SK-N-SH (cell line): ENCODE results near the gene FKRP. TPM values are rescaled to one million over a fixed set of nuclear protein-coding genes. Genes with fewer than 3 reads are reported as not detected.

Experiments
- CTCF ChIA-PET: fragments of 300-600, 350-600 bp; formaldehyde crosslinking; extraction: SDS; loops from one replicate; lab custom pipeline; 2021; lab: Yijun Ruan, JAX
- POLR2A ChIA-PET: fragments of 350-600 bp; sonication (Branson Sonifier 250); formaldehyde crosslinking; extraction: SDS; loops from one replicate; lab custom pipeline; 2020; ENCODE audit warnings: antibody characterized with exemption, inconsistent platforms; lab: Yijun Ruan, JAX
- DNase-seq: peaks from one replicate; pipeline ENCODE4 v3.0.0; 2012
- H2AFZ ChIP-seq: fragments of 200-600 bp; sonication (generic); 2 replicates; pipeline ENCODE4 v1.8.1; 2016; ENCODE audit warnings: antibody characterized with exemption, mild to moderate bottlenecking, low read depth
- H3F3A ChIP-seq: fragments of 200-600 bp; sonication (generic); replicated peaks from 2 replicates; pipeline ENCODE3; 2016; ENCODE audit warnings: antibody characterized with exemption, mild to moderate bottlenecking; ENCODE audit not compliant: insufficient read depth
- H3K27ac ChIP-seq, 2 experiments: fragments of 200-500 bp in 1 of 2; fragments of 200-600 bp in 1 of 2; sonication (Bioruptor generic) in 1 of 2; sonication (generic), shearing (Covaris generic) in 1 of 2; 2 replicates each; pipeline versions ENCODE4 v1.5.1 to v1.6.1; 2014 to 2016; ENCODE audit warnings: low read depth in 2 of 2, inconsistent platforms in 1 of 2, low read length in 1 of 2, mild to moderate bottlenecking in 1 of 2, mixed read lengths in 1 of 2
- H3K27me3 ChIP-seq: fragments of 200-600 bp; sonication (generic), shearing (Covaris generic); 2 replicates; pipeline ENCODE4 v1.6.1; 2016; ENCODE audit warnings: mixed run types; ENCODE audit not compliant: insufficient read depth
- H3K36me3 ChIP-seq, 2 experiments: fragments of 200-500 bp in 1 of 2; fragments of 200-600 bp in 1 of 2; sonication (Bioruptor generic) in 1 of 2; sonication (generic) in 1 of 2; replicated peaks in 1 of 2; 2 replicates each; pipeline versions ENCODE3 to v1.5.1; 2014 to 2016; ENCODE audit warnings: low read length in 1 of 2, mild to moderate bottlenecking in 1 of 2; ENCODE audit not compliant: insufficient read depth in 2 of 2, control insufficient read depth in 1 of 2
- H3K4me1 ChIP-seq, 2 experiments: fragments of 200-500 bp in 1 of 2; fragments of 200-600 bp in 1 of 2; sonication (Bioruptor generic) in 1 of 2; sonication (generic), shearing (Covaris generic) in 1 of 2; 2 replicates each; pipeline versions ENCODE4 v1.5.1 to v1.6.1; 2014 to 2016; ENCODE audit warnings: low read depth in 1 of 2, low read length in 1 of 2, mixed run types in 1 of 2; ENCODE audit not compliant: insufficient read depth in 2 of 2, control insufficient read depth in 1 of 2
- H3K4me2 ChIP-seq: fragments of 200-600 bp; sonication (generic), shearing (Covaris generic); 2 replicates; pipeline ENCODE4 v1.6.1; 2017; ENCODE audit warnings: mixed run types
- H3K4me3 ChIP-seq, 2 experiments: fragments of 200-500 bp in 1 of 2; fragments of 200-600 bp in 1 of 2; sonication (Bioruptor generic) in 1 of 2; sonication (generic), shearing (Covaris generic) in 1 of 2; 2 replicates each; pipeline versions ENCODE4 v1.5.1 to v1.8.1; 2014 to 2016; ENCODE audit warnings: low read depth in 2 of 2, inconsistent platforms in 1 of 2, low read length in 1 of 2, mild to moderate bottlenecking in 1 of 2, mixed read lengths in 1 of 2, moderate library complexity in 1 of 2
- H3K79me2 ChIP-seq: fragments of 200-600 bp; sonication (generic); 2 replicates; pipeline ENCODE4 v1.8.1; 2017; ENCODE audit warnings: mild to moderate bottlenecking; ENCODE audit not compliant: insufficient read depth
- H3K9ac ChIP-seq: fragments of 200-600 bp; sonication (generic); 2 replicates; pipeline ENCODE4 v1.6.1; 2017; ENCODE audit warnings: mixed run types
- H3K9me2 ChIP-seq: fragments of 200-600 bp; sonication (generic); 2 replicates; pipeline ENCODE4 v1.6.1; 2017; ENCODE audit warnings: mixed run types
- H3K9me3 ChIP-seq: fragments of 200-600 bp; sonication (generic); 2 replicates; pipeline ENCODE4 v1.6.1; 2017; ENCODE audit warnings: mixed run types, mild to moderate bottlenecking, moderate library complexity
- H4K20me1 ChIP-seq: fragments of 200-600 bp; sonication (generic); 2 replicates; pipeline ENCODE4 v1.6.1; 2017; ENCODE audit warnings: mild to moderate bottlenecking, mixed run types; ENCODE audit not compliant: insufficient read depth
- ELF1 ChIP-seq: IDR thresholded peaks from 2 replicates; pipeline ENCODE4 v1.4.0; 2012
- EP300 ChIP-seq, 2 experiments: IDR thresholded peaks; 2 replicates each; pipeline versions ENCODE4 v1.4.0 to v1.6.1; 2012; ENCODE audit warnings: borderline replicate concordance in 1 of 2, low read depth in 1 of 2, low read length in 1 of 2
- EZH2phosphoT487 ChIP-seq: fragments of 200-600 bp; sonication (generic); IDR thresholded peaks from 2 replicates; pipeline ENCODE4 v1.6.1; 2017; ENCODE audit warnings: low read depth, mixed run types, mild to moderate bottlenecking, antibody characterized with exemption, moderate library complexity, borderline replicate concordance
- FOSL2 ChIP-seq: IDR thresholded peaks from 2 replicates; pipeline ENCODE4 v1.4.0; 2012; ENCODE audit warnings: low read depth, mild to moderate bottlenecking, moderate library complexity, borderline replicate concordance
- GABPA ChIP-seq: IDR thresholded peaks from 2 replicates; pipeline ENCODE4 v1.4.0; 2012; ENCODE audit warnings: low read depth, mild to moderate bottlenecking
- GATA2 ChIP-seq: sonication (generic); formaldehyde crosslinking; IDR thresholded peaks from 2 replicates; pipeline ENCODE4 v1.5.0; 2020; ENCODE audit warnings: mild to moderate bottlenecking, missing genetic modification reagents
- IRF3 ChIP-seq: fragments of 150-350 bp; IDR thresholded peaks from 2 replicates; pipeline ENCODE4 v1.6.1; 2016; ENCODE audit warnings: mild to moderate bottlenecking, low read depth, low read length
- JUND ChIP-seq: IDR thresholded peaks from 2 replicates; pipeline ENCODE4 v1.4.0; 2012
- MAX ChIP-seq: IDR thresholded peaks from 2 replicates; pipeline ENCODE4 v1.4.0; 2012; ENCODE audit warnings: low read depth
- MXI1 ChIP-seq: IDR thresholded peaks from 2 replicates; pipeline ENCODE4 v1.6.1; 2012; ENCODE audit warnings: mild to moderate bottlenecking, low read depth, low read length, improper control_type of control experiment
- PBX3 ChIP-seq: IDR thresholded peaks from 2 replicates; pipeline ENCODE4; 2012
- RAD21 ChIP-seq: IDR thresholded peaks from 2 replicates; pipeline ENCODE4 v1.6.1; 2012; ENCODE audit warnings: mild to moderate bottlenecking, low read length
- TCF12 ChIP-seq: IDR thresholded peaks from 2 replicates; pipeline ENCODE4 v1.4.0; 2012
- TEAD4 ChIP-seq: IDR thresholded peaks from 2 replicates; pipeline ENCODE4 v1.4.0; 2012; ENCODE audit warnings: mild to moderate bottlenecking, borderline replicate concordance; ENCODE audit not compliant: insufficient read depth
- USF2 ChIP-seq: fragments of 150-350 bp; IDR thresholded peaks from 2 replicates; pipeline ENCODE4 v1.6.1; 2017; ENCODE audit warnings: antibody characterized with exemption, low read length, low read depth, borderline replicate concordance
- YY1 ChIP-seq: IDR thresholded peaks from 2 replicates; pipeline ENCODE4 v1.4.0; 2012; ENCODE audit warnings: low read depth, mild to moderate bottlenecking
- ZBTB33 ChIP-seq: IDR thresholded peaks from 2 replicates; pipeline ENCODE4 v1.4.0; 2012; ENCODE audit warnings: low read depth, borderline replicate concordance
- WGBS: methylation state at CpG from one replicate; pipeline ENCODE4 v1.1.6; 2017; ENCODE audit warnings: low lambda C conversion rate; 5-methylcytosine and 5-hydroxymethylcytosine counted together
- polyA plus RNA-seq, 3 experiments: library from polyadenylated mRNA; depleted of rRNA; stranded (reverse); fragments of >200 nt; gene quantifications; 2 replicates each; pipeline ENCODE4 v1.2.3, GENCODE V29; 2012

FKRP gene
- polyA plus RNA-seq, 1 of the 3 experiments (the other 2 are of a cell fraction) = 37.3 TPM

- no peaks in the 10 kb centered on the region for H4K20me1 ChIP-seq
- no peak overlapping the region for H3K27ac ChIP-seq
- DNase-seq = no peak
- no peak overlapping the region for H3K4me2 ChIP-seq
- peaks cover 7% of the 10 kb centered on the region for H3F3A ChIP-seq
- no peaks in the 10 kb centered on the region for H3K9me3 ChIP-seq
- no peak overlapping the region for H3K4me3 ChIP-seq
- TF ChIP-seq RAD21 (no peak), TEAD4 (no peak), EP300 (IDR thresholded peaks at IDR 0.05; ENCODE audit: borderline replicate concordance in 1 of 2, low read depth in 1 of 2, low read length in 1 of 2) (no peak), GABPA (no peak), TCF12 (no peak), EZH2phosphoT487 (no peak)
- H3K79me2 ChIP-seq = no peaks in the 10 kb centered on the region
- H3K36me3 ChIP-seq = peaks cover 2 to 5% of the 10 kb centered on the region in 2 experiments
- H2AFZ ChIP-seq = no peak overlapping the region
- no peaks in the 10 kb centered on the region for H3K9me2 ChIP-seq
- H3K27me3 ChIP-seq = no peaks in the 10 kb centered on the region
- no peak overlapping the region for H3K9ac ChIP-seq
- 80% methylated on average over 6 of the region's 6 CpGs for WGBS
- ChIA-PET CTCF (interaction anchor here (1.0 to 2.5 kb wide), 2 partner anchors 33 to 78 kb away, joined by 3 to 10 read pairs; no protein-coding TSS in a partner anchor), POLR2A (no interaction called here)
- no peaks in the 10 kb centered on the region for H3K4me1 ChIP-seq
These were observed 16.5 kb downstream of the FKRP start for GRCh38 chr19:46762245-46762890.

- WGBS = 91% methylated on average over 9 of the region's 11 CpGs
- Histone ChIP-seq H3F3A (peaks cover 3% of the 10 kb centered on the region), H3K9me2 (no peaks in the 10 kb centered on the region), H2AFZ (no peak overlapping the region), H3K9ac (no peak overlapping the region), H3K9me3 (no peaks in the 10 kb centered on the region), H3K4me3 (no peak overlapping the region), H3K79me2 (no peaks in the 10 kb centered on the region), H3K36me3 (no peaks in the 10 kb centered on the region), H3K4me2 (no peak overlapping the region), H3K27ac (no peak overlapping the region), H4K20me1 (no peaks in the 10 kb centered on the region), H3K4me1 (no peaks in the 10 kb centered on the region), H3K27me3 (no peaks in the 10 kb centered on the region)
- ChIA-PET CTCF (interaction anchor here (0.9 to 3.2 kb wide), 6 partner anchors 16 to 369 kb away, joined by 3 to 21 read pairs (median 4); partner anchors contain the start of gene SLC1A5), POLR2A (interaction anchor here (0.6 kb wide), 1 partner anchor 663 kb away, joined by 3 read pairs; no protein-coding TSS in a partner anchor)
- no peak for DNase-seq
- TF ChIP-seq TCF12 (no peak), JUND (no peak), MXI1 (no peak), ELF1 (no peak), MAX (no peak), USF2 (no peak), ZBTB33 (no peak), GATA2 (no peak), FOSL2 (no peak), EP300 (IDR thresholded peaks at IDR 0.05; ENCODE audit: borderline replicate concordance in 1 of 2, low read depth in 1 of 2, low read length in 1 of 2) (no peak), IRF3 (no peak), YY1 (no peak), TEAD4 (no peak), PBX3 (no peak)
These were observed 19.0 kb downstream of the FKRP start for GRCh38 chr19:46764817-46765291.
